BE2C (cell line): Measurements from ENCODE around the gene CDR2L.

ENCODE experiments used
- DNase-seq: peaks from one replicate; pipeline ENCODE4 v3.0.0-alpha.2; 2020
- H3K27me3 ChIP-seq: fragments of 250-450 bp; sonication (Bioruptor Pico); 2 replicates; pipeline ENCODE4 v1.5.1; 2020; ENCODE audit warnings: mild to moderate bottlenecking
- H3K36me3 ChIP-seq: fragments of 250-450 bp; sonication (Bioruptor Pico); 2 replicates; pipeline ENCODE4 v1.5.1; 2020; ENCODE audit warnings: mild to moderate bottlenecking
- H3K4me1 ChIP-seq: fragments of 250-450 bp; sonication (Bioruptor Pico); 2 replicates; pipeline ENCODE4 v1.5.1; 2020
- H3K4me3 ChIP-seq: 2 replicates; pipeline ENCODE4 v1.5.1; 2011; ENCODE audit warnings: low read depth, low read length
- H3K9me3 ChIP-seq: fragments of 250-450 bp; sonication (Bioruptor Pico); 2 replicates; pipeline ENCODE4 v1.5.1; 2020
- TF ChIP-seq, protein P1 (sequence below): IDR thresholded peaks from 2 replicates; pipeline ENCODE4 v1.5.1; 2012; ENCODE audit warnings: mild to moderate bottlenecking, low read depth, low read length

Gene CDR2L

DNA sequence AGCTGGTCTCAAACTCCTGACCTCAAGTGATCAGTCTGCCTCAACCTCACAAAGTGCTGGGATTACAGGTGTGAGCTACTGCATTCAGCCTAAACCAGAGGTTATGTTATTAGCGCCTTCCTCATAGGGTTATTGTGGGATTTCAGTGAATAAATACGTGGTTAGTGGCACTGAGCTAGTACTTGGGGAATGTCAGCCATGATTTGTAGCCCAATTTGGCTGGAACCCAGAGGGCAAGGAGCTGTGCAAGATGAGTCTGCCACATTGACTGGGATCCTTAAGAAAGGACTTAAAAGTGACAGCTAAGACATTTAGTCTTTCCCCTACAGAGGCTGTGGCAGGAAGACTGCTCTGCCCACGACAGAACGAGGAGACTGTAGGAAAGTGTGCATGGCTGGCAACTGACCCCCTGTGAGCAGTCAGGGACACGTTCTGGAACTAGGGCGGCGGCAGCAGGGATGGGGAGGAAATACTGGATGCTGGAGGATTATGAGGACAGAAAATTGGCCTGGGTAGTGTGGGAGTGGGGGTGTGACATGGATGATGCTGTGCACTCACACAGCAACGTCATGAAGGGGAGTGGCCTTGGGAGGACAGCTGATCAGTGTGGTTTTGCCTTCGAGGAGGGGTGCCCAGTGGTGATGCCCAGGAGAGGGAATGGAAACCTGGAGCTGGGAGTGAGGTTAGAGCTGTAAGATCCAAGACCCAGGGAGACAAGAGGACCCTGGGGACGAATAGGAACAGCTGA is 44.7 kb downstream of the CDR2L start:
- TF ChIP-seq, protein P1, sequence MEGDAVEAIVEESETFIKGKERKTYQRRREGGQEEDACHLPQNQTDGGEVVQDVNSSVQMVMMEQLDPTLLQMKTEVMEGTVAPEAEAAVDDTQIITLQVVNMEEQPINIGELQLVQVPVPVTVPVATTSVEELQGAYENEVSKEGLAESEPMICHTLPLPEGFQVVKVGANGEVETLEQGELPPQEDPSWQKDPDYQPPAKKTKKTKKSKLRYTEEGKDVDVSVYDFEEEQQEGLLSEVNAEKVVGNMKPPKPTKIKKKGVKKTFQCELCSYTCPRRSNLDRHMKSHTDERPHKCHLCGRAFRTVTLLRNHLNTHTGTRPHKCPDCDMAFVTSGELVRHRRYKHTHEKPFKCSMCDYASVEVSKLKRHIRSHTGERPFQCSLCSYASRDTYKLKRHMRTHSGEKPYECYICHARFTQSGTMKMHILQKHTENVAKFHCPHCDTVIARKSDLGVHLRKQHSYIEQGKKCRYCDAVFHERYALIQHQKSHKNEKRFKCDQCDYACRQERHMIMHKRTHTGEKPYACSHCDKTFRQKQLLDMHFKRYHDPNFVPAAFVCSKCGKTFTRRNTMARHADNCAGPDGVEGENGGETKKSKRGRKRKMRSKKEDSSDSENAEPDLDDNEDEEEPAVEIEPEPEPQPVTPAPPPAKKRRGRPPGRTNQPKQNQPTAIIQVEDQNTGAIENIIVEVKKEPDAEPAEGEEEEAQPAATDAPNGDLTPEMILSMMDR = no peak
- no peaks in the 10 kb centered on the region for H3K4me1 ChIP-seq
- no peaks in the 10 kb centered on the region for H3K36me3 ChIP-seq
- no peaks in the 10 kb centered on the region for H3K27me3 ChIP-seq
- peak; percentile 85 for DNase-seq
- H3K9me3 ChIP-seq = no peaks in the 10 kb centered on the region
- H3K4me3 ChIP-seq = peak overlapping the region; percentile 99

- no peaks in the 10 kb centered on the region for H3K27me3 ChIP-seq
- peak overlapping the region; percentile 99 for H3K4me3 ChIP-seq
- H3K4me1 ChIP-seq = no peaks in the 10 kb centered on the region
- TF ChIP-seq, protein P1 = no peak; the same call in 1 of the 2 replicates
- H3K36me3 ChIP-seq = no peaks in the 10 kb centered on the region
- no peaks in the 10 kb centered on the region for H3K9me3 ChIP-seq
- DNase-seq = peak; percentile 23
Measured at GRCh38 chr17:75032720-75033280, 45.4 kb downstream of the CDR2L start.

DNA sequence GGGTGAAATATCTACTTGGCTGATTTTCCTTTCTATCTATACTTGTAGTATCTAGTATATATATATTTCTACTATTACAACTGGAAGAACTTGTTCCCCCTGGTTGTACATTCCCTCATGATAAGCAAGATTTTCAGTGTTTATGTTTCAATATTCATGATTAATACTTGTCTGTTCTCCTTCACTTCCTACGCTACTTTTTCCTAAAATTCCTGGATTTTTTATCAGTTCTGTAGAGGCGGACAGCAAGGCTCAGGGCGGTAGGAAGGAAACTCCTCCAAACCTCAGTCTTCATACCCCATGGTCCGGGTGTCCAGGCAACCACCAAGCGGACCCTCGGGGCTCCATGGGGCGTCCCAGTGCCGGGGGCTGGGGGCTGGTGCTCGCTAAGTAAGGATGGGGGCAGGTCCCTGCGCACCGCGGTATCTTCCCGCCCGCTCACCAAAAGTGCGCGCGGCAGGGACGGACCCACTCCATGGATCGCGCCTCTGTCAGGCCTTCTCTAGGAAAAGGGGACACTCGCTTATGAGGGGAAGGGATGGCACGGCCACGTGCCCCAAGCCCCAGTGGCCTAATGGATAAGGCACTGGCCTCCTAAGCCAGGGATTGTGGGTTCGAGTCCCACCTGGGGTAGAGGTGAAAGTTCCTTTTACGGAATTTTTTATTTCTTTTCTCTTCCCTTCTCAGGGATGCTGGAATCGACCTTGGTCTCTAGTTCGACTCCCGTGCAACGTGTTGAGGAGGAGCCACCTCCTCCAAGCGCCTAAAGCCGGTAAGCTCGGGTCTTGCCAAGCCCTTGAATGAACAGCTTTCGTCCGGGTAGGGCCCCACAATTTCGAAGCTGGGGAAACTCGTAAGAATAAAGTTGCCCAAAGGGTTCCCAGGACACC is 46.2 kb downstream of the CDR2L start:
- H3K4me1 ChIP-seq = no peaks in the 10 kb centered on the region
- peak; percentile 93 for DNase-seq
- TF ChIP-seq, protein P1 = no peak
- no peaks in the 10 kb centered on the region for H3K27me3 ChIP-seq
- peak overlapping the region; percentile 99 for H3K4me3 ChIP-seq
- H3K9me3 ChIP-seq = no peaks in the 10 kb centered on the region
- H3K36me3 ChIP-seq = peaks cover 3% of the 10 kb centered on the region; the same call in 1 of the 2 replicates

DNA sequence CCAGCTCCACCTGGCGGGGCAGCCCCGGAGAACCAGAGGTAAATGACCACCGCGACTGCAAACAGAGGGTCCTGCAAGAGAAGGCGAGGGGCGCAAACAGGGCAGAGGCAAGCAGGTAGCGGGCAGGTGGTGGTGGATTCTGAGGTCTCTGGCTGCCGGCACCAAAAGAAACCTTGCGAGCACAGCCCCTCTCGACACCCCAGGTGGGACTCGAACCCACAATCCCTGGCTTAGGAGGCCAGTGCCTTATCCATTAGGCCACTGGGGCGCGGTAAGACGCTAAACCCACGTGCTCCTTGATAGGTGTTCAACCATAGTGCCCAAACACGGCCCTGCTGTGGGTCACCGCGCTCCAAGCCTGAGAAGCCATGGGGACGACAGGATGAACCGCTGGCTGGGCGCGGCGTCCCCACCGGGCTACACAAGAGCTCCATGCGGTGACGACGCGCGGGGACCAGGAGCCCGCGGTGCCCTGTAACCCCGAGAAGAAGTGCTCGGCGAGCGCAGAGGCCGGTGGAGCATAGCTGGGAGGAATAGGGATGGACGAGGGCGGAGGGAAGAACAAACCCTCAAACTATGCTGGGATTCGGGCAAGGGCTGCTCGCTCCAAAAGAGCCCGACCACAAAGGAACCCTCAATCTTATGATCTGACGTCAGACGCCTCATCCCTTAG is 46.9 kb downstream of the CDR2L start:
- TF ChIP-seq, protein P1 = 0 out of 2 replicates have a peak, but pooled peaks have one; percentile 16
- H3K4me3 ChIP-seq = peak overlapping the region; percentile 99
- H3K36me3 ChIP-seq = peaks cover 11% of the 10 kb centered on the region
- peak; percentile 92 for DNase-seq
- no peaks in the 10 kb centered on the region for H3K4me1 ChIP-seq
- H3K27me3 ChIP-seq = no peaks in the 10 kb centered on the region
- H3K9me3 ChIP-seq = no peaks in the 10 kb centered on the region

DNA sequence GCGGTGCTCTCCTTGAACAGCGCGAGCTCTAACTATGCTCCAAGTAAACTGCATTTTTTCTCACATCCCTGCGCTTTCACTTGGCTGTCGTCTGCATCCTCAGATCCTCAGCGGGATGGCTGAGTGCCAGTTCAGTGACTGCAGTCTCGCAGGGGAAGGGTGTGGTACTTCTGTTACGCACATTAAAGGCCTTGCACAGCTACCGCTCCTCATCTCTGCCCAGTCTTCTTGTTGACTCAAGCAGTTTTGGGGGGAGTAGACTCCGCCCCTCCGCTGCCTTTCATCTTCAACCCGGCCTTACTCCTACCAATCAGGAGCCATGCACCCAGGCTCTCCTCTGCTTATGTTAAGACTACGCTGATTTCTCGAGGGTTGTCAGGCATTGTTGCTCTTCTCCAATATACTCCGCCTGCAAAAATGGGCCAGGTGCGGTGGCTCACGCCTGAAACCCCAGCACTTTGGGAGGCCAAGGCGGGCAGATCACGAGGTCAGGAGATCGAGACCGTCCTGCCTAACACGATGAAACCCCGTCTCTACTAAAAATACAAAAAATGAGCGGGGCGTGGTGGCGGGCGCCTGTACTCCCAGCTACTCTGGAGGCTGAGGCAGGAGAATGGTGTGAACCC is 49.3 kb downstream of the CDR2L start:
- Histone ChIP-seq H3K36me3 (peaks cover 32% of the 10 kb centered on the region), H3K4me3 (no peak overlapping the region), H3K9me3 (no peaks in the 10 kb centered on the region), H3K4me1 (no peaks in the 10 kb centered on the region), H3K27me3 (no peaks in the 10 kb centered on the region)
- TF ChIP-seq, protein P1 = no peak
- peak; percentile 34 for DNase-seq
